Kidney (tissue), 14 donors: ENCODE results near the gene TRNAU1AP. TPM values are rescaled to one million over a fixed set of nuclear protein-coding genes. Genes with fewer than 3 reads are reported as not detected.

ENCODE experiments used
- DNase-seq, 5 donors: peaks; one replicate each; pipeline ENCODE4 v3.0.0-alpha.2; 2013 to 2020
- FAIRE-seq: peaks from 2 replicates; lab custom pipeline; 2012; peaks lifted over from hg19 to GRCh38; lab: Jason Lieb, UNC
- H3K27ac ChIP-seq, 2 donors: one replicate each; pipeline ENCODE4 v1.7.0; 2013; ENCODE audit warnings: low read depth in 2 of 2, low read length in 2 of 2, inconsistent platforms in 1 of 2
- H3K27me3 ChIP-seq: one replicate; pipeline ENCODE4 v1.7.1; 2013; ENCODE audit warnings: low read length, inconsistent platforms; ENCODE audit not compliant: control insufficient read depth, insufficient read depth
- H3K36me3 ChIP-seq, 3 donors: one replicate each; pipeline versions ENCODE4 v1.7.0 to v1.7.1; 2013; ENCODE audit warnings: low read length in 3 of 3, control low read depth in 1 of 3, inconsistent platforms in 1 of 3; ENCODE audit not compliant: insufficient read depth in 3 of 3, control insufficient read depth in 2 of 3
- H3K4me1 ChIP-seq, 3 donors: one replicate each; pipeline versions ENCODE4 v1.7.0 to v1.7.1; 2013; ENCODE audit warnings: low read length in 3 of 3, inconsistent platforms in 1 of 3, low read depth in 1 of 3; ENCODE audit not compliant: control insufficient read depth in 2 of 3, insufficient read depth in 2 of 3
- H3K4me3 ChIP-seq, 3 donors: one replicate each; pipeline versions ENCODE4 v1.7.0 to v1.8.1; 2013; ENCODE audit warnings: low read length in 3 of 3, control low read depth in 1 of 3, inconsistent platforms in 1 of 3
- H3K9ac ChIP-seq, 3 donors: one replicate each; pipeline versions ENCODE4 v1.7.0 to v1.7.1; 2013; ENCODE audit warnings: low read length in 3 of 3, control low read depth in 1 of 3, inconsistent platforms in 1 of 3
- H3K9me3 ChIP-seq, 3 donors: one replicate each; pipeline versions ENCODE4 v1.7.0 to v1.7.1; 2013; ENCODE audit warnings: low read length in 3 of 3, control low read depth in 1 of 3, inconsistent platforms in 1 of 3; ENCODE audit not compliant: control insufficient read depth in 2 of 3, insufficient read depth in 1 of 3
- CTCF ChIP-seq: IDR thresholded peaks from 3 replicates; pipeline ENCODE4 v1.5.1; 2012; ENCODE audit warnings: mild to moderate bottlenecking, moderate library complexity, borderline replicate concordance; ENCODE audit not compliant: insufficient read depth; ENCODE audit errors: extremely low read depth
- intact Hi-C: fragments of 100-400 bp; cut with DNase I; formaldehyde crosslinking; loops from one replicate; pipeline ENCODE4 v1.11.1; 2022
- polyA plus RNA-seq: library from polyadenylated mRNA; stranded (reverse); fragments of 350-450 nt; fragmentation: Illumina TruSeq; extraction: RNeasy Lipid Tissue Mini Kit (QIAGEN cat#74804); gene quantifications from one replicate; pipeline ENCODE4 v1.2.3, GENCODE V29; 2014; ENCODE audit warnings: low read depth, low replicate concordance; ENCODE audit not compliant: insufficient read depth
- total RNA-seq: library from RNA; stranded (reverse); fragmentation: NEBNext Ultra II Directional; extraction: Animal tissue kit (Norgen Biotek cat#: 25700); gene quantifications from one replicate; pipeline ENCODE4 v1.2.1, GENCODE V29; 2021
- donor health status: control.
- donor health status: control.
- donor health status: control.
- donor health status: control.
- donor health status: control.
- donor health status: DM: yes; HTN: yes; CAD: no.
- donor health status: Normal renal cell carcinoma (clear cell type).

TRNAU1AP gene
- total and polyA plus RNA-seq, 2 donors from 2014 or later, result 27.7 to 30.2 TPM

DNA sequence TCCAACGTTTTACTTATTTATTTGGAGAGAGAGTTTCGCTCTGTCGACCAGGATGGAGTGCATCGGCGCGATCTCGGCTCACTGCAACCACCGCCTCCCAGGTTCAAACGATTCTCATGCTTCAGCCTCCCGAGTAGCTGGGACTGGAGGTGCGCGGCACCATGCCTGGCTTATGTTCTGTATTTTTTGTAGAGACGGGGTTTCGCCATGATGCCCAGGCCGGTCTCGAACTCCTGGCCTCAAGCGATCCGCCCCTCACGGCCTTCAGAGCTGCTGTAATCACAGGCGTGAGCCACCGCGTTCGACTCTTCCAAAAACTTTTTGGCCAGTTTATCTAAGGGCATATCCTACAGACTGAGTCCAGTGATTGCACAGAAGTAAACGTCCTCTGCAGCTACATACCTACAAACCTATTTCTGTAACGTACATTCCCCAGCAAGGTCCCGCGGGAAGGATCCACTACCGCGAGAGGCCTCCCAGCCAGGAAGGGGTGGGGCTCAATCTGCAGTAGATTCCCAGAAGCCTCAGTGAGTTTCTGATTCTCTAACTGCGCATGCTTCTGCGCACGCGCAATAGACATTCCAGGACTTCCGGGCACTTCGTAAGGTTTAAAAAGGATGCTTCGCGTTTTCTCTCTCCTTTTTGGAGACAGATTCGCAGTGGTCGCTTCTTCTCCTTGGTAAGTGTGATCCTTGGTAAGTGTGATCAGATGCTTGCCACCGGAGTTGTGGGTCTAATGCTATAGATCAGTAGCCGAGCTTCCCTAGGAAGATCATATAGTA is 47.3 kb upstream of the TRNAU1AP start, which contains the start of gene RCC1:
Gene RCC1 (plus strand): TSS at position 638 of the 782 bp plus-strand sequence. CDS start 23,824 bp downstream, outside the sequence.
- DNase-seq (peak; percentile 98 to 100 (median 98)), FAIRE-seq (peak; percentile 45)
- peak within 1 kb of the TSS; percentile 98 to 100 (median 99) for H3K9ac ChIP-seq
- peaks cover 15 to 24% (median 16%) of the 10 kb centered on the region in 3 donors for H3K36me3 ChIP-seq
- no peaks in the 10 kb centered on the region for H3K9me3 ChIP-seq
- H3K4me1 ChIP-seq, result peaks cover 3 to 15% (median 9%) of the 10 kb centered on the region in 3 donors
- no peak for TF ChIP-seq CTCF
- H3K27ac ChIP-seq, result peak within 1 kb of the TSS; percentile 71 to 75
- H3K4me3 ChIP-seq, result peak within 1 kb of the TSS; percentile 95 to 100 (median 96)
- no peaks in the 10 kb centered on the region for H3K27me3 ChIP-seq
- intact Hi-C loops, result no loop called here

GRCh38 chr1:28506907-28507246 is 46.0 kb upstream of the TRNAU1AP start:
- Histone ChIP-seq H3K27me3 (no peaks in the 10 kb centered on the region), H3K36me3 (peaks cover 15 to 29% (median 21%) of the 10 kb centered on the region in 3 donors), H3K4me1 (peaks cover 3 to 15% (median 9%) of the 10 kb centered on the region in 3 donors), H3K9me3 (no peaks in the 10 kb centered on the region), H3K9ac (peak overlapping the region; percentile 50 to 100 (median 98)), H3K4me3 (peak overlapping the region; percentile 95 to 100 (median 96)), H3K27ac (no peak overlapping the region)
- intact Hi-C loops, result no loop called here
- DNase-seq (no peak), FAIRE-seq (no peak)
- no peak for TF ChIP-seq CTCF

DNA sequence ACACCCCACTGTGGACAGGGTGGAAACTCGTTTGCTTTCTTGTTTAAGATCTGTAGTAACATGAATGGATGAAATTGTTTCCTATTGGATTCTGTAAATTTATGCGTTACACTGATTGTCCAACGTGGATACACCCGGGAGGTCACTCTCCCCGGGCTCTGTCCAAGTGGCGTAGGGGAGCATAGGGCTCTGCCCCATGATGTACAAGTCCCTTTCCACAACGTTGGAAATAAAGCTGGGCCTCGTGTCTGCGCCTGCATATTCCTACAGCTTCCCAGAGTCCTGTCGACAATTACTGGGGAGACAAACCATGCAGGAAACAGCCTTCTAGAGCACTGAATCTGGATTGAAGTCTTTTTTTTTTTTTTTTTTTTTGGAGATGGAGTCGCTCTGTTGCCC is 45.6 kb upstream of the TRNAU1AP start:
- TF ChIP-seq CTCF, result no peak
- no peak for FAIRE-seq
- Histone ChIP-seq H3K27me3 (no peaks in the 10 kb centered on the region), H3K27ac (no peak overlapping the region), H3K9ac (peak overlapping the region; percentile 50 to 100 (median 98)), H3K9me3 (no peaks in the 10 kb centered on the region), H3K36me3 (peaks cover 15 to 29% (median 21%) of the 10 kb centered on the region in 3 donors), H3K4me1 (peaks cover 3 to 15% (median 9%) of the 10 kb centered on the region in 3 donors), H3K4me3 (peak overlapping the region; percentile 95 to 100 (median 96))
- intact Hi-C loops, result no loop called here
- peak in 1 of 5 donors; percentile 8 for DNase-seq
